Dendritic cell treated with granulocyte-macrophage colony-stimulating factor and Interleukin-4, amounts not matched to agents 40 ng/mL and 50 ng/mL, for 4 days (primary cell): ENCODE measurements around the gene KRTAP10-10.
"Not testable (repeated sequence)": the region's sequence is repeated elsewhere in the genome, so short reads cannot be mapped to it uniquely, and the experiment has no call there.

Experiments used
- H3K27ac Mint-ChIP-seq: one replicate; pipeline ENCODE4 v1.8.0; 2022; ENCODE audit warnings: mild to moderate bottlenecking, mixed read lengths
- H3K27me3 Mint-ChIP-seq: one replicate; pipeline ENCODE4 v1.8.0; 2022; ENCODE audit warnings: mild to moderate bottlenecking, mixed read lengths
- H3K36me3 Mint-ChIP-seq: one replicate; pipeline ENCODE4 v1.8.0; 2022; ENCODE audit warnings: low read depth, mixed read lengths
- H3K4me1 Mint-ChIP-seq: one replicate; pipeline ENCODE4 v1.8.0; 2022; ENCODE audit warnings: low read depth, mixed read lengths
- H3K4me3 Mint-ChIP-seq: one replicate; pipeline ENCODE4 v1.8.0; 2022; ENCODE audit warnings: mild to moderate bottlenecking, moderate library complexity, mixed read lengths
- H3K9me3 Mint-ChIP-seq: one replicate; pipeline ENCODE4 v1.8.0; 2022; ENCODE audit warnings: mixed read lengths
- intact Hi-C: fragments of 100-400 bp; cut with micrococcal nuclease; formaldehyde crosslinking; loops from one replicate; pipeline ENCODE4 v1.15.0; 2022

The KRTAP10-10 gene

DNA sequence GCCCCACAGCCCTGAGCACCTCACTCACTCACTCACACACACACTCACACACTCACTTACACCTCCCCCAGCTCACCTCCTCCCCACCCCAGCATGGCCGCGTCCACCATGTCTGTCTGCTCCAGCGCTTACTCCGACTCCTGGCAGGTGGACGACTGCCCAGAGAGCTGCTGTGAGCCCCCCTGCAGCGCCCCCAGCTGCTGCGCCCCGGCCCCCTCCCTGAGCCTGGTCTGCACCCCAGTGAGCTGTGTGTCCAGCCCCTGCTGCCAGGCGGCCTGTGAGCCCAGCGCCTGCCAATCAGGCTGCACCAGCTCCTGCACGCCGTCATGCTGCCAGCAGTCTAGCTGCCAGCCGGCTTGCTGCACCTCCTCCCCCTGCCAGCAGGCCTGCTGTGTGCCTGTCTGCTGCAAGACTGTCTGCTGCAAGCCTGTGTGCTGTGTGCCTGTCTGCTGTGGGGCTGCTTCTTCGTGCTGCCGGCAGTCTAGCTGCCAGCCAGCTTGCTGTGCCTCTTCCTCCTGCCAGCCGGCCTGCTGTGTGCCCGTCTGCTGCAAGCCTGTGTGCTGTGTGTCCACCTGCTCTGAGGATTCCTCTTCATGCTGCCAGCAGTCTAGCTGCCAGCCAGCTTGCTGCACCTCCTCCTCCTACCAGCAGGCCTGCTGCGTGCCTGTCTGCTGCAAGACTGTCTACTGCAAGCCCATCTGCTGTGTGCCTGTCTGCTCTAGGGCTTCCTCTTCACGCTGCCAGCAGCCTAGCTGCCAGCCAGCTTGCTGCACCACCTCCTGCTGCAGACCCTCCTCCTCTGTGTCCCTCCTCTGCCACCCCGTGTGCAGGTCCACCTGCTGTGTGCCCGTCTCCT, 9.4 kb downstream of the KRTAP10-10 start, which contains the start of gene KRTAP10-11:
KRTAP10-11 (plus strand) TSS at position 49 of the 856 bp plus-strand sequence; CDS start at position 94, 45 bp downstream.
- H3K36me3 Mint-ChIP-seq, H3K4me3 Mint-ChIP-seq, H3K4me1 Mint-ChIP-seq, H3K27me3 Mint-ChIP-seq, intact Hi-C loops, H3K27ac Mint-ChIP-seq: not testable (repeated sequence)
- peaks cover 27% of the 10 kb centered on the region for H3K9me3 Mint-ChIP-seq

DNA sequence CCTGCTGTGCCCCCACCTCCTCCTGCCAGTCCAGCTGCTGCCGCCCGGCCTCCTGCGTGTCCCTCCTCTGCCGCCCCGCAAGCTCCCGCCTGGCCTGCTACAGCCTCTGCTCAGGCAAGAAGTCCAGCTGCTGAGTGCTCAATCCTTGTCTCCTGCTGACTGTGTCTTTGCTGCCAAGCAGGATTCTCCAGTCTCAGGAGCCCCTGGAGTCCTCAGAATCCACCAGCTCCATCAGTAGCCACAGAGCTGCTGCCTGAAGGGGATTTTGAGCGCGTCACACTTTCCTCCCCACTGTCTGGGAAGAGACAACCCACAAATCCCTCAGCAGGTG, 10.0 kb downstream of the KRTAP10-10 start:
- H3K27ac Mint-ChIP-seq = no peak overlapping the region
- intact Hi-C loops = no loop called here
- no peaks in the 10 kb centered on the region for H3K4me1 Mint-ChIP-seq
- no peak overlapping the region for H3K4me3 Mint-ChIP-seq
- H3K36me3 Mint-ChIP-seq = no peaks in the 10 kb centered on the region
- peaks cover 25% of the 10 kb centered on the region for H3K9me3 Mint-ChIP-seq
- H3K27me3 Mint-ChIP-seq = peaks cover 7% of the 10 kb centered on the region

DNA sequence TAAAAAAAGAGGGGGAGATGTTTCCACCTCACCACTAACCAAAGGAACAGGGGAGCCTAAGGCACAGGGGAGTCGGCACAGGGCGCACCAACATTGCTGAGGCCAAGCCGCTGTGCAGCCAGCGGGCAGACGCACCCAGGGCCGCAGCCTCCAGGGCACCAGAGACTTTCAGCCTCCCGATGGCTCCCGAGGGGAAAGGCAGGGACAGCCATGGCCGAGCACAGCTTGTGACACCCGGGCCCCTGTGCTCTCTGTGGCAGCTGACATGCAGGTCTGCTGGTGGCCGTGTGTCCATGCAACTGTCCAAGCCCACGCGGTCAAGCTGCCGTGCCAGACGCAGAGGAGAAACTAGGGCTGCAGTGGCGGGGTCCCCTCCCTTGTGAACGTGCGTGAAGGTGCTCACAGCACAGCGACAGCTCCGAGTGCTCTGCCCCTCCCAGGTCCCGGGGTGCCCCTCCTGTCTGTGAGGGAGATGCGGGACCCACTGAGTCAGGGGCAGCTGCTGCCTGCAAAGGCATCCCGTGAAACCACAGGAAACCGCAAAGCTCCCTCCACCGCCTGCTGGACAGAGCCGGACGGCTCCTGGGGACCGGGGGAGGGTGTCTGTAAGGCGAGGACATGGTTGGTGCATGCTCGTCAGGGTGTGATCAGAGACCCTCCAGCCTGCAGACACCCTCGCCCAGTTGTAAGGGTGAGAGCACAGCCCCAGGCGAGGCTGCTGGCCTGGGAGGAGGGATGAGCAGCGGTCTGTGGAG, 11.6 kb downstream of the KRTAP10-10 start:
- H3K4me3 Mint-ChIP-seq = no peak overlapping the region
- H3K4me1 Mint-ChIP-seq = no peaks in the 10 kb centered on the region
- H3K27me3 Mint-ChIP-seq = peaks cover 8% of the 10 kb centered on the region
- intact Hi-C loops = no loop called here
- H3K36me3 Mint-ChIP-seq = no peaks in the 10 kb centered on the region
- no peak overlapping the region for H3K27ac Mint-ChIP-seq
- H3K9me3 Mint-ChIP-seq = peaks cover 14% of the 10 kb centered on the region

DNA sequence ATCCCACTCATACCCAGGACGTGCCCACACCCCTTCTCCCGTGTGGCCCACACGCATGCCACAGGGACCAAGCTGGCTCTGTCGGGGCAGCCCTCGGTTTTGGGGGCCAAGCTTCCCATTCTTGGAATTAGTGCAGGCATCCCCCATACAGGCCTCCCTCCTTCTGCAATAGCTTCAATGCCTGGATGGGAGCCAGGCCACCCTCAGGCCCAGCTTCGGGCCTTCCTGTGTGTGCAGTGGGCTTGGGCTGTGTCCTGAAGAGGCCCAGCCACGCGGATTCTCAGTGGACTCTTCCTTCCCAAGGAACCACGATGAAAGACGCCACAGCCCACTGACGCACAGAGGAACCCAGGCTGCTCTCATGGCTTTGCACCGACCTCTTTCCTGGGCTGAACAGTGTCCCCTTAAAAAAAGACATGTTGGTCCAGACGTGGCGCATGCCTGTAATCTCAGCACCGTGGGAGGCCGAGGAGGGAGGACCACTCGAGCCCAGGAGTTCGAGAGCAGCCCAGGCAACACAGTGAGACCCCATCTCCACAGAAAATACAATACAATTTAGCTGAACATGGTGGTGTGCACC, 12.5 kb downstream of the KRTAP10-10 start:
- Mint-ChIP-seq H3K4me1 (no peaks in the 10 kb centered on the region), H3K27ac (no peak overlapping the region), H3K27me3 (peaks cover 9% of the 10 kb centered on the region), H3K9me3 (peaks cover 6% of the 10 kb centered on the region), H3K4me3 (no peak overlapping the region), H3K36me3 (no peaks in the 10 kb centered on the region)
- intact Hi-C loops = no loop called here

DNA sequence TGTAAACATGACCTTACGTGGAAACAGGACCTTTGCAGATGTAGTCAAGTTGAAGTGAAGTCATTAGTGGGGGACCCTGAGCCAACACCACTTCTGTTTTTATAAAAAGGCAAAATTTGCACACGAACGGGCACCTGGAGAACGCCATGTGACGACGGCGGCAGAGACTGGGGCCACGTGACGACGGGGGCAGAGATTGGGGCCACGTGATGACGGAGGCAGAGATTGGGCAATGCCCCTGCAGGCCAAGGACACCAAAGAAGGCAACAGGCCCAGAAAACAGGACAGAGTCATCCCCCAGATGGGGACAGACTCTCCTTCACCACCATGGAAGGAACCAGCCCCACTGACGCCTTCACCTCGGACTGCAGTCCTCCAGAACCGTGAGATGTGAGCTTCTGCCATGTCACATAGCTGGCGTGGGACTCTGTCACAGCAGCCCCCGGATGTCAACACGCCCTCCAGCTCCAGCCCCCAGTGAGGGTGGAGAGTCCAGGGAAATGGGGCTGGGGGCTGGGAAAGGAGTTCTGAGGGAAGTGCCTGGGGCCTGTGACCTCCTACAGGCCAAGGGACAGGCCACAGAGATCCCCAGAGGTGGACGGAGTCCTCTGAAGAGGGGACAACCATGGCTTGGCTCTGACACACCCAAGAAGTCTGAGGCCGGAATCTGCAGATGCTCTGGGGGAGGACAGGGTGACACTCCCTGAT, 13.3 kb downstream of the KRTAP10-10 start:
- Mint-ChIP-seq H3K4me3 (no peak overlapping the region), H3K27ac (no peak overlapping the region), H3K4me1 (no peaks in the 10 kb centered on the region), H3K36me3 (no peaks in the 10 kb centered on the region), H3K27me3 (peaks cover 9% of the 10 kb centered on the region), H3K9me3 (no peaks in the 10 kb centered on the region)
- intact Hi-C loops = no loop called here

DNA sequence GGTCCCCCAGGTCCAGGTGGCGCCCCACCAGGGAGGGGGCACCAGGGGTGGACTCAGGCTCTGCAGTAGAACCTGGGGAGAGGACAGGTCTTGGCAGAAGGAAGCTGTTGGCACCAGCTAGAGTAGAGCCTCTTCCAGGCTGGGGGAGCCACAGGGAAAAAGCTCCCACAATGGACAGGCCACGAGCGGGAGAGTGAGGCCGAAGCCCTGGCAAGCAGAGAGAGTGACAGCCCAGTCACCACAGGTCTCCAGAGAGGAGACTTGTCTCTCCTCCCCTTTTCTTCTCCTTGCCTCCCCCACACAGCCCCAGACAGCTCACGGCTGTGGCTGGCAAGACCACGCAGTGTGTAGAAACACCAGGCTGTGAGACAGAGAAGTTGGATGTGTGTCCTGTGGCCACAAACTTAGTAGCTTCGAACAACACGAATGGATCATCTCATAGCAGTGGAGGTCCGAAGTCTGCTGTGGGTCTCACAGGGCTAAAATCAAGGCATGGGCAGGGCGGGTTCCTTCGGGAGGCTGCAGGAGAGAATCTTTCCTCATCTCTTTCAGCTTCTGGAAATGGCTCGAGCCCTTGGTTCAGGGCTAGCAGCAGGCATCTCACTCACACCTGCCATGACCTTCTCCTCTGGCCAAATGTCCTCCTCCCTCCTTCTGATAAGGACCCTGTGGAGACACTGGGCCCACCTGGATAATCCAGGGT, 14.0 kb downstream of the KRTAP10-10 start:
- H3K4me1 Mint-ChIP-seq = no peaks in the 10 kb centered on the region
- no peak overlapping the region for H3K27ac Mint-ChIP-seq
- H3K36me3 Mint-ChIP-seq = no peaks in the 10 kb centered on the region
- peaks cover 10% of the 10 kb centered on the region for H3K27me3 Mint-ChIP-seq
- no peak overlapping the region for H3K4me3 Mint-ChIP-seq
- intact Hi-C loops = no loop called here
- peaks cover 5% of the 10 kb centered on the region for H3K9me3 Mint-ChIP-seq

DNA sequence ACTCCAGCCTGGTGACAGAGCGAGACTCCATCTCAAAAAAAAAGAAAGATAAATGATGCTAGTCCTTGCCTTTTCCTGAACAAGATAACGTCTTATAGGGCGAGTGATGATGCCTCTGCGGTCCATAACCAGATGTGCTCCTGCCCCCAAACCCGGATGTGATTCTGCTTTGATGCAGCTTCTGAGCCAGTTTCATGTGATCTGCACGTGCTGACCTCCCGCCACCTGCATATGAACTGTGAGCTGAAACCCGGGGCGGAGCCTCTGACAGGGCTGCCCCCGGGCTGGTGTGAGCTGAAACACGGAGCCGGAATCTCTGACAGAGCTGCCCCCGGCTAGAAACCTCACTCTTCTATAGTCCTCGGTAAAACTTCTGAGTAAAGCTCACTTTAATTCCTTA, 16.0 kb downstream of the KRTAP10-10 start:
- peaks cover 25% of the 10 kb centered on the region for H3K9me3 Mint-ChIP-seq
- H3K27ac Mint-ChIP-seq = no peak overlapping the region
- peaks cover 11% of the 10 kb centered on the region for H3K27me3 Mint-ChIP-seq
- H3K36me3 Mint-ChIP-seq = no peaks in the 10 kb centered on the region
- intact Hi-C loops = no loop called here
- H3K4me3 Mint-ChIP-seq = no peak overlapping the region
- H3K4me1 Mint-ChIP-seq = no peaks in the 10 kb centered on the region

DNA sequence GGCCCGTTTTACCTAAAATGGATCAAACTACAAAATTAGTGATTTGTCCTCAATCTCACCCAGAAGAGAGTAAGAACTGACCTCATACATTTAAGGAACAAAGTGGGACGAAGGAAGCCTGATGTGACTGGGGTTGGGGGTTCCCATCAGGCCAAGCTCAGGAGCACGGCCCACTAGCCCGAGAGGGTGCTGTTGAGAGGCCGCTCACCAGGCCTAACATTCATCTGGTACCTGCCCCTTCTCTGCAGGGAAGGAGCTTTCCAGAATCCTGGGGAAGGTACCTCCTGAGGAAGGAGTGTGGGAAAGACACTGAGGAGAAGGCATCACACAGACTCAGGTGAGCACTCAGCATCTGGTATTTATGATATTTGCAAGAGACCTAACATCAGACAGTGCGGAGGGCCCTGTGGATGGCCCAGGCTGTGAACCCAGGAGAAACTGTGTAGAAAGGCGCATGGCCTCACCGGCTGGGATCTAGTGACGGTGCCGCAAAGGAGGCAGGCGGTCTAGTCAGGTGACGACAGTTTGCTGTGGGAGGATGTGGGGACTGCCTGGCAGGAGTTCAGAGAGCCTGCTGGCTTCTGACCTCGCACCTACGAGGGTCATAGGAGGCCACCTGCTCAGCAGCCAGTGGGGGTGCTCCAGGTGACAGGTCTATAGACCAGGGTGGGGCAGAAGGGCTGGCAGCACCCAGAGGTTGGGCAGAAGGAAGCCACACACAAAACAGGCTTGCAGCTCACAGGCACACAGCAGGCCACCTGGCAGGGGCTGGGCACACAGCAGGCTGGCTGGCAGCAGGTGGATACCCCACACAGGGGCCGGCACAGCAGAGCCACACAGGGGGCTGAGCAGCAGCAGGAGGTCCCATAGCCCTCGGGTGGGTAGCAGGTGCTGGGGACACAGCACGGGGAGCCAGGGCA, 16.8 kb downstream of the KRTAP10-10 start:
- H3K27me3 Mint-ChIP-seq = peaks cover 13% of the 10 kb centered on the region
- no peak overlapping the region for H3K27ac Mint-ChIP-seq
- no peak overlapping the region for H3K4me3 Mint-ChIP-seq

DNA sequence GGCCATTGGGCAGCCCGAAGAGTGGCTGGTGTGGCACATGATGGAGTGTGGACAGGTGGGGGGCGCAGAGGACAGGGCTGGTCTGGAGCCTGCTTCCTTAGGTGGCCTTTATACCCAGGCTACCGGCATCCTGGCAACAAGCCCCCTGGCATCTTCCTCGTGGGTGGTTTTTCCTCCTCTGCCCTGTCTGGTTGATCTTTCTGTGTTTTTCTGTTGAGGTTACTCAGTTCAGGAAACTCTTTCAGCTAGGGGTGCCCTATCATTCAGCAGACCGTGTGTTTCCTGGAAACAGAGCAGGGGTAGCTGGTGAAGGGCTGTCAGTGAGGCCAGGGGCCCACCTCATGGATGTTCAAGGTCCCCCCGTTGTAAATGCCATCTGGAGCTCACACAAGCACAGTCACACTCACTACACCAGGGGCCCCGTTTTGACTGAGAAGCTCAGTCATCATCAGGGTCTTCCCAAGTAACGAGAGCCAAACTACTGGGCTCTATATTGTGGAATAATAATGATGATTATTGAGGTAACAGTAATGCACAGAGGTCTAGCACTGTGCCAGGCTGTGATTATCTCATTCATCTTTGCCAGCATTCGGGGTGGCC, 17.5 kb downstream of the KRTAP10-10 start, which contains the start of gene KRTAP12-4:
KRTAP12-4 (minus strand) TSS at position 84 of the 600 bp plus-strand sequence; CDS start at position 39, 45 bp downstream.
- H3K36me3 Mint-ChIP-seq = no peaks in the 10 kb centered on the region
- intact Hi-C loops = no loop called here
- H3K4me1 Mint-ChIP-seq = no peaks in the 10 kb centered on the region
- no peak within 1 kb of the TSS for H3K27ac Mint-ChIP-seq
- H3K4me3 Mint-ChIP-seq = no peak within 1 kb of the TSS
- peaks cover 33% of the 10 kb centered on the region for H3K9me3 Mint-ChIP-seq
- H3K27me3 Mint-ChIP-seq = peaks cover 14% of the 10 kb centered on the region

More for the DNA sequence above, 16.8 kb downstream of the KRTAP10-10 start:
- H3K9me3 Mint-ChIP-seq = peaks cover 33% of the 10 kb centered on the region
- intact Hi-C loops = no loop called here
- no peaks in the 10 kb centered on the region for H3K36me3 Mint-ChIP-seq
- no peaks in the 10 kb centered on the region for H3K4me1 Mint-ChIP-seq

DNA sequence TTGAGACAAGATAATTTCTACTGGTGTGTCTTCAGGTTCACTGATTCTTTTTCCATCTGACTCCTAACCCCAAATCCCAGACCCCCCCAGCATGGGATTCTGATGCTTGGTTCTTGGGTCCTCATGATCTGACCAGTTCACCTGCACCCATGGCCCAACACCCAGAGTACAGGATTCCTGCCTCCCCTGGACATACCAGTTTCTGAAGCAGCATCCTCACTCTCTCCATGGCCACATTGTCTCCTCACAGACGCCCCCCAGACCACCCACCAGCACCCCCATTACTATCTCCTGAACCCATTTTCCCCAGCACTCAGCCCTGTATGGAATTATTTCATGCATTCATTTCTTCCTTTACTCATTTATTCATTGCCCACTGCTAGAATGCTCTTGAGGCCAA, 19.7 kb downstream of the KRTAP10-10 start:
- H3K27me3 Mint-ChIP-seq = peaks cover 19% of the 10 kb centered on the region
- no peak overlapping the region for H3K27ac Mint-ChIP-seq
- H3K9me3 Mint-ChIP-seq = peaks cover 41% of the 10 kb centered on the region
- intact Hi-C loops = no loop called here
- H3K36me3 Mint-ChIP-seq = no peaks in the 10 kb centered on the region
- H3K4me3 Mint-ChIP-seq = no peak overlapping the region
- H3K4me1 Mint-ChIP-seq = no peaks in the 10 kb centered on the region

DNA sequence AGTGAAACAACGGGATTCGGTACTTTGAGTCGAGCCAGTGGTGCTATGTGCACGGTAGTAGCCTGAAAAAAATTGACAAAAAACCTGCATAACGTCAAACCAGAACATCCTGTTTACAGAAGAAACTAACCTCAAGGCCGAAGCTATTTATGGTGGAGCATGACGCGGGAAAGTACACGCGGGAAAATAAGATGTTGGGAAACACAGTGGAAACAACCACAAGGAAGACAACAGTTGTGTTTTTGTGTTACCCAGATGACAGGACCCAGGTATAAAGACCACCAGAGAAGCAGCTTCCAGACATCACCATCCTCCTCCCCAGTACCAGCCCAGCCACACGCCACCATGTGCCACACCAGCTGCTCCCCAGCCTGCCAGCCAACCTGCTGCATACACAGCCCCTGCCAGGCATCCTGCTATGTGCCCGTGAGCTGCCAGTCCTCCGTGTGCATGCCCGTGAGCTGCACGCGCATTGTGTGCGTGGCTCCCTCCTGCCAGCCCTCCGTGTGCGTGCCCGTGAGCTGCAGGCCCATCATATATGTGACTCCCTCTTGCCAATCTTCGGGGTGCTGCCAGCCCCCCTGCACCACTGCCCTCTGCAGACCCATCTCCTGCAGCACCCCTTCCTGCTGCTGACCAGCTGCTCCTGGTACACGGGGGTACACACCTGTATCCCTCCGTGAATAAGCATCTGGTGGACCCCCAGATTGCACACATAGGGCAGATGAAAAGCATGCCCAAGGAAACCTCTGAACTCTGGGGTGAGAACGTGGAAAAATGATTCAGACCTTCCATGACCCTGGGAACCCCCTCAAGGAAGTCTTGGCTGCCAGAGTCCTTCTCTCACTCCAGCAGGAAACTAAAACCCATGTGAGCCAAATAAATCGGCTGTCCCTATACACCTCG, 20.7 kb downstream of the KRTAP10-10 start, which contains the start of gene KRTAP12-3:
KRTAP12-3 (plus strand) TSS at position 298 of the 906 bp plus-strand sequence; CDS start at position 346, 48 bp downstream.
- Mint-ChIP-seq H3K4me3 (no peak within 1 kb of the TSS), H3K4me1 (no peaks in the 10 kb centered on the region), H3K27ac (no peak within 1 kb of the TSS), H3K9me3 (peaks cover 41% of the 10 kb centered on the region), H3K27me3 (peaks cover 23% of the 10 kb centered on the region), H3K36me3 (no peaks in the 10 kb centered on the region)
- intact Hi-C loops = no loop called here
